ENCODE data around the gene PARD6G. TPM values are rescaled to one million over a fixed set of nuclear protein-coding genes. Genes with fewer than 3 reads are reported as not detected.

Gene PARD6G
- total and polyA plus RNA-seq, 2 of the 8 experiments (the other 6 are each of a cell fraction or from before 2014, with no cell fraction given), result 11.3 to 17.9 TPM

DNA sequence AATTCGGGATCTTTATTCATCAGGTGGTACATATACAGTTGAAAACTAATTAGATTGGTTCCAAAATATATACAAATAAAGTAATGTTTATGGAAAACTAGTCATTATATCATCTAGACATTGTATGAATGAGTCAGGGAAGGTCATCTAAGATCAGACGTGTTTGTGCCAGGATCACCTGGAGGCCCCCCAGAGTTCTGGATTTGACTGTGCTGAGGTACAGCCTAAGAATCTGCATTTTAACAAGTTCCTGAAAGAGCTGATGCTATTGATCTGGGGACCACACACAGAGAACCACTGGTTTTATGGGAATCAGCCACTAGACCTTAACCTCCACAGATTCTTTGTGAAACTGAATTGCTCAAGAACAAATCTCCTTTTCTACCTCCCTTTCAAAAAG, 43.2 kb downstream of the PARD6G start:
- Histone ChIP-seq H2AK5ac (ENCODE audit: low read depth, low read length) (no peak overlapping the region), H3K9ac (replicated peaks in 1 of 4; ENCODE audit: extremely low read depth in 1 of 4, low read depth in 3 of 4, low read length in 3 of 4) (no peak overlapping the region), H2BK12ac (ENCODE audit: low read depth, low read length) (no peak overlapping the region), H3K4ac (replicated peaks; ENCODE audit: insufficient read length, low read depth, low read length) (no peak overlapping the region), H2BK15ac (ENCODE audit: low read length) (no peak overlapping the region), H3K79me1 (ENCODE audit: low read depth, low read length) (no peaks in the 10 kb centered on the region; the same call in 1 of the 2 replicates), H3K56ac (replicated peaks; ENCODE audit: insufficient read length, low read depth, low read length) (no peak overlapping the region), H3K79me2 (ENCODE audit: control insufficient read depth in 1 of 2, insufficient read depth in 2 of 2, low read length in 2 of 2) (no peaks in the 10 kb centered on the region), H3K27me3 (replicated peaks in 1 of 4; ENCODE audit: control insufficient read depth in 3 of 4, extremely low read depth in 1 of 4, insufficient read depth in 3 of 4, low read length in 3 of 4) (no peaks in the 10 kb centered on the region), H3K23ac (ENCODE audit: insufficient read length) (no peak overlapping the region), H2BK5ac (ENCODE audit: low read depth, low read length) (no peak overlapping the region), H4K5ac (ENCODE audit: insufficient read length, low read depth, low read length) (no peak overlapping the region), H3K23me2 (ENCODE audit: low read depth, low read length) (no peaks in the 10 kb centered on the region), H2BK120ac (replicated peaks; ENCODE audit: low read depth, low read length) (no peak overlapping the region), H2BK20ac (ENCODE audit: low read length) (no peak overlapping the region), H2AFZ (ENCODE audit: low read length) (no peak overlapping the region), H4K20me1 (replicated peaks in 1 of 2; ENCODE audit: control insufficient read depth in 1 of 2, insufficient read depth in 2 of 2, low read length in 2 of 2) (peaks cover 7 to 10% of the 10 kb centered on the region in 2 experiments), H3K4me2 (ENCODE audit: insufficient read depth in 1 of 2, low read depth in 2 of 2, low read length in 2 of 2) (no peak overlapping the region), H3K18ac (ENCODE audit: extremely low read depth, low read length) (no peak overlapping the region), H3K27ac (ENCODE audit: low read depth, low read length) (no peak overlapping the region), H4K8ac (ENCODE audit: extremely low read depth, insufficient read depth, low read length) (no peak overlapping the region), H3K4me3 (ENCODE audit: extremely low read depth in 1 of 4, insufficient read depth in 2 of 4, low read depth in 3 of 4, low read length in 4 of 4) (no peak overlapping the region), H4K91ac (replicated peaks; ENCODE audit: insufficient read length, low read length) (no peak overlapping the region), H3K14ac (ENCODE audit: insufficient read length) (no peak overlapping the region), H3K4me1 (replicated peaks in 1 of 4; ENCODE audit: control insufficient read depth in 3 of 4, insufficient read depth in 4 of 4, low read length in 3 of 4) (peaks cover 0 to 14% (median 3%) of the 10 kb centered on the region in 4 experiments; a peak in 5 of 7 replicates), H3K36me3 (ENCODE audit: control insufficient read depth in 2 of 4, insufficient read depth in 4 of 4, low read length in 3 of 4) (no peaks in the 10 kb centered on the region; a peak in 2 of 8 replicates), H3K9me3 (ENCODE audit: insufficient read depth in 2 of 2, low read depth in 1 of 2, low read length in 1 of 2) (no peaks in the 10 kb centered on the region)
- FAIRE-seq, result no peak
- TF ChIP-seq, protein P1, sequence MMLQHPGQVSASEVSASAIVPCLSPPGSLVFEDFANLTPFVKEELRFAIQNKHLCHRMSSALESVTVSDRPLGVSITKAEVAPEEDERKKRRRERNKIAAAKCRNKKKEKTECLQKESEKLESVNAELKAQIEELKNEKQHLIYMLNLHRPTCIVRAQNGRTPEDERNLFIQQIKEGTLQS (IDR thresholded peaks at IDR 0.05; ENCODE audit: insufficient read depth, low read depth, low read length), result no peak
- TF ChIP-seq CBX8 (IDR thresholded peaks at IDR 0.05; ENCODE audit: borderline replicate concordance, low read depth, low read length), result no peak
- no peak for TF ChIP-seq KDM1A (IDR thresholded peaks at IDR 0.05; ENCODE audit: borderline replicate concordance, low read length)
- no peak for TF ChIP-seq CTBP2 (IDR thresholded peaks at IDR 0.05; ENCODE audit: borderline replicate concordance, insufficient read depth, insufficient read length, low read length)
- TF ChIP-seq, protein P2, sequence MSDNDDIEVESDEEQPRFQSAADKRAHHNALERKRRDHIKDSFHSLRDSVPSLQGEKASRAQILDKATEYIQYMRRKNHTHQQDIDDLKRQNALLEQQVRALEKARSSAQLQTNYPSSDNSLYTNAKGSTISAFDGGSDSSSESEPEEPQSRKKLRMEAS (IDR thresholded peaks at IDR 0.05), result no peak
- no peak for TF ChIP-seq ASH2L (IDR thresholded peaks at IDR 0.05; ENCODE audit: low read length)
- no peak for TF ChIP-seq KDM5A (IDR thresholded peaks at IDR 0.05; ENCODE audit: low read length)
- TF ChIP-seq RXRA (IDR thresholded peaks at IDR 0.05; ENCODE audit: insufficient read depth, low read depth, low read length), result no peak
- TF ChIP-seq TEAD4 (IDR thresholded peaks at IDR 0.05; ENCODE audit: low read depth, low read length), result no peak
- TF ChIP-seq, protein P3, sequence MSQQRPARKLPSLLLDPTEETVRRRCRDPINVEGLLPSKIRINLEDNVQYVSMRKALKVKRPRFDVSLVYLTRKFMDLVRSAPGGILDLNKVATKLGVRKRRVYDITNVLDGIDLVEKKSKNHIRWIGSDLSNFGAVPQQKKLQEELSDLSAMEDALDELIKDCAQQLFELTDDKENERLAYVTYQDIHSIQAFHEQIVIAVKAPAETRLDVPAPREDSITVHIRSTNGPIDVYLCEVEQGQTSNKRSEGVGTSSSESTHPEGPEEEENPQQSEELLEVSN (IDR thresholded peaks at IDR 0.05), result no peak
- TF ChIP-seq NRF1 (IDR thresholded peaks at IDR 0.05; ENCODE audit: low read depth, low read length), result no peak
- no peak for TF ChIP-seq POLR2A (IDR thresholded peaks at IDR 0.05; ENCODE audit: control extremely low read depth in 1 of 2, low read depth in 2 of 2, low read length in 2 of 2)
- POLR2A ChIA-PET (ENCODE audit: partially characterized antibody), result interaction anchor here (1.1 kb wide), 1 partner anchor 12 kb away, joined by 3 read pairs; no protein-coding TSS in a partner anchor
- DNase-seq (ENCODE audit: low read depth in 1 of 2, low spot score in 2 of 2), result peak in 1 of 2 experiments; percentile 13
- WGBS, 2 experiments (ENCODE audit: extremely low coverage in 1 of 2, insufficient coverage in 1 of 2, insufficient read length in 1 of 2, insufficient replicate concordance in 2 of 2, low coverage in 1 of 2, low lambda C conversion rate in 2 of 2, missing lambda C conversion rate in 1 of 2), result 90% methylated on average over 2 of the region's 2 CpGs; no CpG with 5 or more reads in 1 of the 2 experiments
- CTCF ChIA-PET (ENCODE audit: partially characterized antibody), result interaction anchor here (0.6 to 7.8 kb wide), 10 partner anchors 9 to 242 kb away, joined by 3 to 70 read pairs (median 4); partner anchors contain the start of gene PARD6G

Measured in H1 (cell line).